GM18868 (cell line): ENCODE data around the gene PISD.

Experiments used
- ATAC-seq: cut with Tn5 transposase; IDR thresholded peaks from one replicate; pipeline ENCODE4 v1.9.1; 2021; ENCODE audit warnings: mild to moderate bottlenecking, moderate library complexity; ENCODE audit not compliant: unreplicated experiment

Gene PISD

GRCh38 chr22:31626427-31627150, 35.4 kb downstream of the PISD start:
- no peak for ATAC-seq

GRCh38 chr22:31625661-31626426, 36.2 kb downstream of the PISD start:
- no peak for ATAC-seq

DNA sequence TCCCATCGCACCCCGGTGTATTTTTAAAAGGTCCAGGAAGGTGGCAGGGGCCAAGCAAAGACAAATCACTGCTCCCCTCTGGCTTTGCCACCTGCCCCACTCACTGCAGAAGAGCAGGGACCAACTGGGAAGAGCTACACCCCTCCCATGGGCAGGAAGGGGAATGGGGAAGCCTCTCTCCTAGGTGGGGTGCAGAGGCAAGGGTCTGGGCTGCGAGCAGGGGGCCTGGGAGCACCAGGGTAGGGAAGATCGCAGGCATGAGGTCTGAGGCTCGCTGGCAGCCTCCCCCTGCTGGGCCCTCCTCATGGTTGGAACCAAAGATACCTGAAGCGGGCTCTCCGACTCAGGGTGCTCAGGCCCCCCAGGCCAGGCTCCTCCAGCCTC, 36.8 kb downstream of the PISD start:
- ATAC-seq, result no peak

GRCh38 chr22:31623592-31624304, 38.3 kb downstream of the PISD start:
- ATAC-seq, result no peak

DNA sequence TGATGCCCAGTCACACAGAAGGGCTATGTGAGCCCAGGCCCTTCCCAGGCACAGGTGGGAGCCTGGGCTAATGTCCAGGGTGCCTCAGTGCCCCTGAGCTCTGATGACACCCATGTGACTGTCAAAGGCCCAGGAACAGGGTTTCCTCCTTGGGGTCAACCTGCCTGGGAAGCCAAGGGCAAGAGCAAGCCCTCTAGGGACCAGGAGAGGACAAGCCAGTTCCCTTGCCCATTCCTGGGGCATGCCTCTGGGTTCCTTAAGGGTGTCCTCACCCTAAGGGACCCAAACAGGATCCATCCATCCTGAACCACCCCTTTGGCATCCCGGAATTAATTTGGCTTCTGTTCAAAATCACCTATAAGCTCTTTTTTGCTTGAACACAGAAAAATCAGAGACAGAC, 39.0 kb downstream of the PISD start:
- no peak for ATAC-seq

- no peak for ATAC-seq
Observed at GRCh38 chr22:31621507-31622124, 40.4 kb downstream of the PISD start.

- ATAC-seq, result no peak
Observed at GRCh38 chr22:31620756-31621480, 41.1 kb downstream of the PISD start.

DNA sequence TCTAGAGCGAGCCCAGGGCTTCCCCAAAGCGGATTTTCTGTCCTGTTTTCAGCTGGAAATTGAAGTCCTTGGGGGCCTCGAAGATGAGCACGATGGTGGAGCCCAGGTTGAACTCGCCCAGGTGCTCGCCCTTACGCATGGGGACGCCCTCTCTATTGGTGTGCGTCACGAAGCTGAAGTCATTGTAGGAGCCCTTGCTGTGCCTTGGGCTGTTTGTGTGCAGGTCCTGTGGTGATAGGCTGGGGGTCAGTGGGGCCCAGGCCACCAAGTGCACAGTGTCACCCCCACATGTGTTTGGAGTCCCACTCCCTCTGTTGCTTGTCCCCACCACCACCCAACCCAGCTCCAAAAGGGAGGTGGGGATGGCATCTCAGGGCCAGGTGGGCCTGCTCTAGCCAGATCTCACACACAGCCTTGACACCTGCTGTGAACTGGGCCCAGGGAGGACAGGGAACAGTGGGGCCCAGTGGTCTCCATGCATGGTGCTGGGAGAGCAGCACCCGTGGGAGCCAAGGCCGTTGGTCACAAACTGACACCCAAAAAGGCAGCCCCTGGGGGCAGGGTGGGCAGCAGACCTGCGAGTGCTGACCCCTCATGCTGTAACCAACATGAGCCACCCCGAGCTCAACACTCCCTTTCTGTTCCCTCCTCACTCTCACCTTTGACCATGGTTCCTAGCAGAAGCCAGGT, 42.3 kb downstream of the PISD start:
- ATAC-seq, result no peak

DNA sequence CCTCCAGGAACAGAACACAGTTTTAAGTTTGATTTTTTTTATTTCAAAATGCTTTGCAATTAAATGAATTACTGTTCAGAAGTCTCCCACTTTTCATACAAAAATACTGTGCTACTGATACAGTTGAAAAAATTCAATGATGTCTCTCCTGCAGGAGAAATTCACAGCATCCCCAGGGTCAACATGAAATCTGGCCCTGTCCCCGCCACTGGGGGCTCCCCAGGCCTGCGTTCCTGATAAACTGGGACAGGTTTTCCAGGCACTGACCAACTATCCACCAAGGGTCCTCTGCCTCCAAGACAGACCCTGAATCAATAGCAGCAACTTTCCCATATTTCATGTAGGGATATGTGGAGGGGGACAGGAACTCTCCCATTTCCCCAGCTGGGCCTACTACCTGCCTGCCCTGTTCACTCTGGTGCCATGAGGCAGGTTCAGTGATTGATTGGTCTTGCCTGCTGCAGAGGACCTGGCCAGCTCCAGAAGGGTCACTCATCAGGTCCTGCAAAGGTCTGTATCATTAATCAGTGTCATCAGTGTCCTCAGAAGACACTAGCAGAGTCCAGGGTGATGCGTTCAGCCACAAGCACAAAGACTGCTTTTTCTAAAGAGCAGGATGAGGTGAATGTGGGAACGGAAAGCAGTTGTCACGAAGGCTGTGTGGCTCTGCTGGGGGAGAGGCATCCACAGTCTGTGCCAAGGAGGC, 43.4 kb downstream of the PISD start:
- ATAC-seq, result no peak

GRCh38 chr22:31618057-31618456, 44.0 kb downstream of the PISD start:
- no peak for ATAC-seq

GRCh38 chr22:31616315-31616980, 45.6 kb downstream of the PISD start:
- peak; percentile 73 for ATAC-seq

DNA sequence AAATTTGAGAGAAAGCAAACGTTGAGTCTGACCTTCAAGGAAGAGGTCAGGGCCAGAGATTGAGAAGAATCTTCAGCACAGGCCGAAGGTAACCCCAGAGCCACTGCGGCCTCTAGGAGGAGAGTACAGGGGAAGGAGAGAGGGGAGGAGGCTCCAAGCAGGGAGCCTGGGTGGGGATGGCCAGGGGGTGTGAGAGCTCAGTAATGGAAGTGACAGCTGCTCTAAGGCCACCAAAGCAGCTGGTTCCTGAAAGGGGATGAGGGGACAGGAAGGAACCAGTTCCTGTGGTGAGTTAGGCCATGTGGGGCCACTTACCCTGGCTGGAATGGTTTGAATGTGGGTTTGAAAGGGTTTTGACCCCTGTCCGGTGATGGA, 46.1 kb downstream of the PISD start:
- ATAC-seq, result no peak

DNA sequence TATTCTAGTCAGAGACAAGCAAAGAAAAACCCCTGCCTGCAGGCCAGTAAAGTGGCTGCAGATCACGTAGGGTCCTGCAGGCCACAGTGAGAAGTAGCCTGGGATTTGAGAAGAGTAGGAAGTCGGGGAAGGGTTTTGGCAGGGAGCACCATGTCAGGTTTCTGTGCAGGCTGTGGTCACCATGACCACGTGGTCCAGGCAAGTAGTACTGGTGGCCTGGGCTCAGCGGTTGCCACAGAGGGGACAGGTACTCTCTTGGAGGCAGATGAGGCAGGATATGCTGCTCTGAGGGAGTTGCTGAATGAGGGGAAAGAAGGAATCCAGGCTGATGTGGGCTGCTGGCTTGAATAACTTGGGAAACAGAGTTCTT, 46.5 kb downstream of the PISD start:
- ATAC-seq, result no peak

DNA sequence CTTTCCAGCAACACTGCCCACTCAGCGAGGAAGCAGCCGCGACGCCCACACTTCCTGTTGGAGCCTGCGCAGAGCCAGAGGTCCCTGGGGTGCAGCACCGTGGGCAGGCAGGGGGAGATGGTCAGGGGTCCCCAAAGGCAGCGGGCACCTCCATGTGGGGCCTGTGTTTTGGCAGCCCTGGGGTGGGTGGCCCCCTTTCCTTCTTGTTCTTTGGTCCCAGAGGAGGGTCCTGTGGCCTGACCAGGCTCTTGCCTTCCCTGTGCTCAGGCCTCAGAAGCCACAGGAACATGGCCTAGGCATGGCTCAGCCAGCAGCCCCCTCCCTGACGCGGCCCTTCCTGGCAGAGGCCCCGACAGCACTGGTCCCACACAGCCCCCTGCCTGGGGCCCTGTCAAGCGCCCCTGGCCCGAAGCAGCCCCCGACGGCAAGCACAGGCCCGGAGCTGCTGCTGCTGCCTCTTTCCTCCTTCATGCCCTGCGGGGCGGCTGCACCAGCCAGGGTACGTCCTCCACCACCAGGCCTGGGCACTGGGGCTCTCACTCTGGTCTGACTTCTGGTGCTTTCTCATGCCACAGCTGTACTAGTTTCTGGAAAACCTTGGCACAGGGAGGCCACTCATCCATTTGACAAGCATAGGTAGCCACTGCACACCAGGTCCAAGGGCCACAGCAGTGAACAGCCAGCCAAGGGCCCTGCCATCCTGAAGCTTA, 47.1 kb downstream of the PISD start:
- ATAC-seq, result no peak

GRCh38 chr22:31613904-31614296, 48.1 kb downstream of the PISD start:
- ATAC-seq, result no peak

GRCh38 chr22:31613286-31613903, 48.6 kb downstream of the PISD start:
- no peak for ATAC-seq

GRCh38 chr22:31612891-31613285, 49.1 kb downstream of the PISD start:
- no peak for ATAC-seq
